ENCODE results near the gene PIGC.

The PIGC gene

GRCh38 chr1:172408958-172409357 is 34.9 kb downstream of the PIGC start:
- no peak for TF ChIP-seq ZFX (IDR thresholded peaks at IDR 0.05; ENCODE audit: borderline replicate concordance)
- TF ChIP-seq, protein P1, sequence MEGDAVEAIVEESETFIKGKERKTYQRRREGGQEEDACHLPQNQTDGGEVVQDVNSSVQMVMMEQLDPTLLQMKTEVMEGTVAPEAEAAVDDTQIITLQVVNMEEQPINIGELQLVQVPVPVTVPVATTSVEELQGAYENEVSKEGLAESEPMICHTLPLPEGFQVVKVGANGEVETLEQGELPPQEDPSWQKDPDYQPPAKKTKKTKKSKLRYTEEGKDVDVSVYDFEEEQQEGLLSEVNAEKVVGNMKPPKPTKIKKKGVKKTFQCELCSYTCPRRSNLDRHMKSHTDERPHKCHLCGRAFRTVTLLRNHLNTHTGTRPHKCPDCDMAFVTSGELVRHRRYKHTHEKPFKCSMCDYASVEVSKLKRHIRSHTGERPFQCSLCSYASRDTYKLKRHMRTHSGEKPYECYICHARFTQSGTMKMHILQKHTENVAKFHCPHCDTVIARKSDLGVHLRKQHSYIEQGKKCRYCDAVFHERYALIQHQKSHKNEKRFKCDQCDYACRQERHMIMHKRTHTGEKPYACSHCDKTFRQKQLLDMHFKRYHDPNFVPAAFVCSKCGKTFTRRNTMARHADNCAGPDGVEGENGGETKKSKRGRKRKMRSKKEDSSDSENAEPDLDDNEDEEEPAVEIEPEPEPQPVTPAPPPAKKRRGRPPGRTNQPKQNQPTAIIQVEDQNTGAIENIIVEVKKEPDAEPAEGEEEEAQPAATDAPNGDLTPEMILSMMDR (IDR thresholded peaks at IDR 0.05) = no peak
- H3K27ac ChIP-seq = no peak overlapping the region

GRCh38 chr1:172406968-172407367 is 36.9 kb downstream of the PIGC start:
- no peak overlapping the region for H3K27ac ChIP-seq
- TF ChIP-seq ZFX (IDR thresholded peaks at IDR 0.05; ENCODE audit: borderline replicate concordance) = no peak
- TF ChIP-seq, protein P1 (IDR thresholded peaks at IDR 0.05) = no peak

GRCh38 chr1:172405912-172406311 is 38.0 kb downstream of the PIGC start:
- no peak overlapping the region for H3K27ac ChIP-seq
- no peak for TF ChIP-seq ZFX (IDR thresholded peaks at IDR 0.05; ENCODE audit: borderline replicate concordance)
- TF ChIP-seq, protein P1 (IDR thresholded peaks at IDR 0.05) = no peak

DNA sequence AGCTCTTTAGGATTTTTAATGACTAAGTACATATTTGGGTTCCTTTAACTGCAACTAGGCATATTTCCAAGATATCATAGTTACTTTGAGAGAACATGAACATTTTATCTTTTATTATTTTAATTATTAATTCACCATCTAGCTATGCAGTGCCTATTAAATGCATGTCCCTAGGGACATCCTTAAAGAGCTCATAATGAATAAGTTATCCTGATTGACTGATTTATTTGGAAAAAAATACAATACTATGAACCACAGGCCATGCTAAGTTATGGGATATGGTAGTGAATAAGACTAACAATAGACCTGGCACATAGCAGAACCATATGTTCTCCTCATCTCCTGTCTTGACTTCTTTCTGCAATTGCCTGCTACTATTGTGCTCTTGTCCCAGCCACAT is 39.7 kb downstream of the PIGC start:
- H3K27ac ChIP-seq = no peak overlapping the region
- TF ChIP-seq, protein P1 (IDR thresholded peaks at IDR 0.05) = no peak
- TF ChIP-seq ZFX (IDR thresholded peaks at IDR 0.05; ENCODE audit: borderline replicate concordance) = no peak

DNA sequence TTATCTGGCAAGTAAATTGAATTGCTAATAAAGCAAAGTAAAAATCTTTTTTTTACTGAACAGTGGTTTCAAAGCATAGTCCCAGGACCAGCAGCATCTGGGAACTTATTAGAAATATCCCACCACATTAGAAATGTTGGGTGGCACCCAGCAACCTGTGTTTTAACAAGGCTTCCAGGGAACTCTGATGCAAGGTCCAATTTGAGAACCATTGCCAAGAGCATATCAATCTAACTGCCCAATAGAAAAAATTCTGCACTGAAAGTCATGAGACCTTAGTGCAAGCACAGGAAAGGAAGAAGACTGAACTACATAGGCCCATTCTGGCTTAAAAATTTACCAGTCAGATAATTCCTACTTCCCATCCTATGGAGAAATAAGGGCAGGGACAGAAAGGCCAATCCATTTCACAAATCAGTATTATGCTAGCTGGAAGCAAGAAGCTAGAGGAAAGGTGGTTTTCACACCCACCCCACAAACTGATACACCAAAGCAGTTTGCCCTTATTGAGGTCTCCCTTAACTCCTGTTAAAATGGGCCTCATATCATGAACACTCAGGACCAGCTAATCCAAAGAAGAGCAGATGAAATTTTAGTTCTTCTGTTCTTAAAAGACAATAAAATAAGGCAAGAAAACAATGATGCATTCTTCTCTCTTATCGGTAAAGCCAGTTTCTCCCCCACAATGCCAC is 40.8 kb downstream of the PIGC start:
- TF ChIP-seq, protein P1 (IDR thresholded peaks at IDR 0.05) = no peak
- no peak for TF ChIP-seq ZFX (IDR thresholded peaks at IDR 0.05; ENCODE audit: borderline replicate concordance)

GRCh38 chr1:172401892-172402291 is 42.0 kb downstream of the PIGC start:
- TF ChIP-seq, protein P1 (IDR thresholded peaks at IDR 0.05) = peak; percentile 37
- no peak for TF ChIP-seq ZFX (IDR thresholded peaks at IDR 0.05; ENCODE audit: borderline replicate concordance)

More for the DNA sequence above, 40.8 kb downstream of the PIGC start:
- H3K27ac ChIP-seq = no peak overlapping the region

GRCh38 chr1:172401477-172401876 is 42.4 kb downstream of the PIGC start:
- TF ChIP-seq, protein P1 (IDR thresholded peaks at IDR 0.05) = no peak
- TF ChIP-seq ZFX (IDR thresholded peaks at IDR 0.05; ENCODE audit: borderline replicate concordance) = no peak
- H3K27ac ChIP-seq = no peak overlapping the region

More at GRCh38 chr1:172401892-172402291, 42.0 kb downstream of the PIGC start:
- no peak overlapping the region for H3K27ac ChIP-seq
